H9 (cell line): ENCODE data around the gene APP. TPM values are rescaled to one million over a fixed set of nuclear protein-coding genes. Genes with fewer than 3 reads are reported as not detected.

Experiments used
- DNase-seq: peaks from one replicate; pipeline ENCODE4 v3.0.0-alpha.2; 2017
- H2AFZ ChIP-seq: one replicate; pipeline ENCODE4 v1.6.1; 2013; ENCODE audit warnings: mild to moderate bottlenecking, low read length, control low read depth, moderate library complexity
- H2AK5ac ChIP-seq: 2 replicates; pipeline ENCODE4 v1.6.1; 2013; ENCODE audit warnings: low read length, control low read depth, mixed read lengths; ENCODE audit not compliant: insufficient read length
- H2BK120ac ChIP-seq: one replicate; pipeline ENCODE4 v1.6.1; 2013; ENCODE audit warnings: low read depth, mild to moderate bottlenecking, low read length, control low read depth, inconsistent platforms; ENCODE audit not compliant: poor library complexity, severe bottlenecking
- H2BK12ac ChIP-seq: 2 replicates; pipeline ENCODE4 v1.6.1; 2013; ENCODE audit warnings: low read length, control low read depth, mixed read lengths, low read depth; ENCODE audit not compliant: insufficient read length
- H2BK15ac ChIP-seq: 2 replicates; pipeline ENCODE4 v1.6.1; 2013; ENCODE audit warnings: low read depth, low read length, control low read depth
- H2BK20ac ChIP-seq: one replicate; pipeline ENCODE4 v1.6.1; 2013; ENCODE audit warnings: low read depth, mild to moderate bottlenecking, low read length, control low read depth, inconsistent platforms; ENCODE audit not compliant: poor library complexity, severe bottlenecking
- H2BK5ac ChIP-seq: 2 replicates; pipeline ENCODE4 v1.6.1; 2013; ENCODE audit warnings: low read length, control low read depth, mixed read lengths; ENCODE audit not compliant: insufficient read length
- H3K14ac ChIP-seq: 2 replicates; pipeline ENCODE4 v1.6.1; 2013; ENCODE audit warnings: low read length, control low read depth; ENCODE audit not compliant: insufficient read depth
- H3K18ac ChIP-seq: 2 replicates; pipeline ENCODE4 v1.6.1; 2013; ENCODE audit warnings: low read depth, mild to moderate bottlenecking, mixed read lengths, low read length, control low read depth; ENCODE audit not compliant: insufficient read length
- H3K23ac ChIP-seq: 2 replicates; pipeline ENCODE4 v1.6.1; 2013; ENCODE audit warnings: low read length, control low read depth, mixed read lengths, low read depth; ENCODE audit not compliant: insufficient read length
- H3K23me2 ChIP-seq: 2 replicates; pipeline ENCODE4 v1.6.1; 2013; ENCODE audit warnings: low read depth, mild to moderate bottlenecking, mixed read lengths, low read length, control low read depth; ENCODE audit not compliant: insufficient read length, poor library complexity, severe bottlenecking
- H3K27ac ChIP-seq: 2 replicates; pipeline ENCODE4 v1.5.1; 2013; ENCODE audit warnings: low read length, control low read depth, mixed read lengths, low read depth; ENCODE audit not compliant: insufficient read length
- H3K27me3 ChIP-seq: 2 replicates; pipeline ENCODE4 v1.6.1; 2013; ENCODE audit warnings: low read length, control low read depth, inconsistent platforms; ENCODE audit not compliant: insufficient read depth
- H3K4ac ChIP-seq: 2 replicates; pipeline ENCODE4 v1.6.1; 2013; ENCODE audit warnings: low read depth, mild to moderate bottlenecking, control low read depth, inconsistent platforms, low read length, moderate library complexity
- H3K4me1 ChIP-seq: 2 replicates; pipeline ENCODE4 v1.6.1; 2013; ENCODE audit warnings: low read length, control low read depth, inconsistent platforms; ENCODE audit not compliant: insufficient read depth
- H3K4me2 ChIP-seq: 2 replicates; pipeline ENCODE4 v1.6.1; 2013; ENCODE audit warnings: low read length, control low read depth, mixed read lengths; ENCODE audit not compliant: insufficient read length, insufficient read depth
- H3K56ac ChIP-seq: 2 replicates; pipeline ENCODE4 v1.6.1; 2013; ENCODE audit warnings: low read depth, mild to moderate bottlenecking, mixed read lengths, low read length, control low read depth; ENCODE audit not compliant: insufficient read length
- H3K79me1 ChIP-seq: 2 replicates; pipeline ENCODE4 v1.6.1; 2013; ENCODE audit warnings: low read depth, mild to moderate bottlenecking, moderate library complexity, low read length, control low read depth, inconsistent platforms; ENCODE audit not compliant: insufficient read depth, poor library complexity, severe bottlenecking
- H3K79me2 ChIP-seq: 2 replicates; pipeline ENCODE4 v1.6.1; 2013; ENCODE audit warnings: low read length, control low read depth, inconsistent platforms; ENCODE audit not compliant: insufficient read depth
- H3K9ac ChIP-seq: 2 replicates; pipeline ENCODE4 v1.6.1; 2013; ENCODE audit warnings: low read length, control low read depth, mixed read lengths; ENCODE audit not compliant: insufficient read length; ENCODE audit errors: extremely low read depth
- H3K9me3 ChIP-seq: one replicate; pipeline ENCODE4 v1.6.1; 2013; ENCODE audit warnings: low read depth, low read length, inconsistent platforms; ENCODE audit not compliant: control insufficient read depth
- H3T11ph ChIP-seq: one replicate; pipeline ENCODE4 v1.6.1; 2013; ENCODE audit warnings: mild to moderate bottlenecking, low read length, control low read depth, inconsistent platforms
- H4K20me1 ChIP-seq: one replicate; pipeline ENCODE4 v1.6.1; 2013; ENCODE audit not compliant: control insufficient read depth, insufficient read length, insufficient read depth
- H4K5ac ChIP-seq: 2 replicates; pipeline ENCODE4 v1.6.1; 2013; ENCODE audit warnings: low read depth, mild to moderate bottlenecking, mixed read lengths, low read length, control low read depth; ENCODE audit not compliant: insufficient read length
- H4K8ac ChIP-seq: replicated peaks from 2 replicates; pipeline ENCODE4 v1.6.1; 2013; ENCODE audit warnings: low read length, control low read depth, mixed read lengths, low read depth; ENCODE audit not compliant: insufficient read length
- H4K91ac ChIP-seq: 2 replicates; pipeline ENCODE4 v1.6.1; 2013; ENCODE audit warnings: low read depth, mild to moderate bottlenecking, moderate library complexity, mixed read lengths, low read length, control low read depth; ENCODE audit not compliant: insufficient read length
- H3K27ac Mint-ChIP-seq, 3 experiments: 2 replicates in 2 of 3; 3 replicates in 1 of 3; pipeline ENCODE4 v1.8.0; 2020 to 2021; ENCODE audit warnings: mixed read lengths in 3 of 3, mild to moderate bottlenecking in 1 of 3, moderate library complexity in 1 of 3
- H3K27me3 Mint-ChIP-seq: 2 replicates; pipeline ENCODE4 v1.8.0; 2021; ENCODE audit warnings: low read depth, mild to moderate bottlenecking, moderate library complexity, mixed read lengths
- H3K36me3 Mint-ChIP-seq, 3 experiments: 2 replicates in 2 of 3; 3 replicates in 1 of 3; pipeline ENCODE4 v1.8.0; 2020 to 2021; ENCODE audit warnings: low read depth in 3 of 3, mixed read lengths in 3 of 3; ENCODE audit not compliant: insufficient read depth in 1 of 3
- H3K4me1 Mint-ChIP-seq, 2 experiments: 2 replicates each; pipeline ENCODE4 v1.8.0; 2020; ENCODE audit warnings: mixed read lengths in 2 of 2
- H3K4me3 Mint-ChIP-seq, 2 experiments: 2 replicates in 1 of 2; 3 replicates in 1 of 2; pipeline ENCODE4 v1.8.0; 2020 to 2021; ENCODE audit warnings: mild to moderate bottlenecking in 2 of 2, mixed read lengths in 2 of 2, moderate library complexity in 1 of 2
- H3K9me3 Mint-ChIP-seq, 2 experiments: 2 replicates in 1 of 2; 3 replicates in 1 of 2; pipeline ENCODE4 v1.8.0; 2020; ENCODE audit warnings: mild to moderate bottlenecking in 2 of 2, mixed read lengths in 2 of 2, moderate library complexity in 1 of 2
- CTCF ChIP-seq: fragments of 200-600 bp; sonication (generic); conservative IDR thresholded peaks from 3 replicates; pipeline ENCODE4 v1.8.0; 2021; ENCODE audit warnings: antibody characterized with exemption, mild to moderate bottlenecking
- WGBS: extraction: QIAGEN DNeasy Blood & Tissue Kit; methylation state at CpG from one replicate; pipeline ENCODE4 v1.1.7; 2013; ENCODE audit warnings: missing lambda C conversion rate, low lambda C conversion rate, mixed read lengths; ENCODE audit not compliant: insufficient read length; ENCODE audit errors: extremely low coverage; 5-methylcytosine and 5-hydroxymethylcytosine counted together
- total RNA-seq: library from RNA; stranded (reverse); gene quantifications from 2 replicates; pipeline ENCODE4 v1.2.1, GENCODE V29; 2021

Gene APP
- total RNA-seq, 1 experiment from 2014 or later, result 380 TPM

GRCh38 chr21:25944672-25945213 is 225.8 kb downstream of the APP start:
- H3K23ac ChIP-seq, result no peak overlapping the region
- no peaks in the 10 kb centered on the region for H3K4me1 Mint-ChIP-seq
- no peak overlapping the region for H2BK15ac ChIP-seq
- H3K23me2 ChIP-seq, result no peaks in the 10 kb centered on the region
- WGBS, result no CpG with 5 or more reads among the region's 3 CpGs
- H2BK20ac ChIP-seq, result no peak overlapping the region
- no peaks in the 10 kb centered on the region for H4K20me1 ChIP-seq
- H2AFZ ChIP-seq, result no peak overlapping the region
- no peaks in the 10 kb centered on the region for H3K79me1 ChIP-seq
- no peaks in the 10 kb centered on the region for H3K79me2 ChIP-seq
- H3K14ac ChIP-seq, result no peak overlapping the region
- H3K4me3 Mint-ChIP-seq, result no peak overlapping the region
- H4K91ac ChIP-seq, result no peak overlapping the region
- H4K8ac ChIP-seq, result no peak overlapping the region
- no peak for TF ChIP-seq CTCF
- H3K27ac ChIP-seq, result no peak overlapping the region
- no peaks in the 10 kb centered on the region for H3K4me1 ChIP-seq
- no peak overlapping the region for H2BK12ac ChIP-seq
- H3K9me3 Mint-ChIP-seq, result no peaks in the 10 kb centered on the region; a peak in 1 of 5 replicates
- peaks cover 28 to 31% (median 28%) of the 10 kb centered on the region in 3 experiments for H3K36me3 Mint-ChIP-seq
- H3K27me3 ChIP-seq, result no peaks in the 10 kb centered on the region
- H2AK5ac ChIP-seq, result no peak overlapping the region
- H3K18ac ChIP-seq, result no peak overlapping the region
- no peak overlapping the region for H2BK120ac ChIP-seq
- no peak for DNase-seq
- no peak overlapping the region for H3K4ac ChIP-seq
- H2BK5ac ChIP-seq, result no peak overlapping the region
- H3K9me3 ChIP-seq, result no peaks in the 10 kb centered on the region
- H3K27me3 Mint-ChIP-seq, result no peaks in the 10 kb centered on the region
- no peak overlapping the region for H4K5ac ChIP-seq
- H3K9ac ChIP-seq, result no peak overlapping the region
- H3K27ac Mint-ChIP-seq, result peak overlapping the region in 2 of 3 experiments; percentile 5 to 27; a peak in 3 of 7 replicates
- no peak overlapping the region for H3K56ac ChIP-seq
- no peak overlapping the region for H3K4me2 ChIP-seq
- no peak overlapping the region for H3T11ph ChIP-seq
